Neural progenitor cell (in vitro differentiated cells): ENCODE data around the gene DRC1. TPM values are rescaled to one million over a fixed set of nuclear protein-coding genes. Genes with fewer than 3 reads are reported as not detected.

Experiments
- DNase-seq: peaks from one replicate; pipeline ENCODE4 v3.0.0-alpha.2; 2016; ENCODE audit warnings: low spot score
- H2AFZ ChIP-seq: fragments of 200-600 bp; sonication (generic); replicated peaks from 2 replicates; pipeline ENCODE4 v1.6.1; 2016; ENCODE audit warnings: antibody characterized with exemption
- H3F3A ChIP-seq: fragments of 200-600 bp; sonication (generic); 2 replicates; pipeline ENCODE4 v1.6.1; 2016; ENCODE audit warnings: antibody characterized with exemption, low read depth
- H3K27ac ChIP-seq: fragments of 200-600 bp; sonication (generic); 2 replicates; pipeline ENCODE4 v1.5.1; 2016; ENCODE audit warnings: mild to moderate bottlenecking
- H3K27me3 ChIP-seq: fragments of 200-600 bp; sonication (generic); 2 replicates; pipeline ENCODE4 v1.6.1; 2016; ENCODE audit warnings: mild to moderate bottlenecking, moderate library complexity
- H3K36me3 ChIP-seq: fragments of 200-600 bp; sonication (generic); 2 replicates; pipeline ENCODE4 v1.5.1; 2016
- H3K4me1 ChIP-seq: fragments of 200-600 bp; sonication (generic); 2 replicates; pipeline ENCODE4 v1.6.1; 2016; ENCODE audit warnings: mixed run types
- H3K4me2 ChIP-seq: fragments of 200-600 bp; sonication (generic); 2 replicates; pipeline ENCODE4 v1.6.1; 2016
- H3K4me3 ChIP-seq: fragments of 200-600 bp; sonication (generic); 2 replicates; pipeline ENCODE4 v1.5.1; 2016
- H3K79me2 ChIP-seq: fragments of 200-600 bp; sonication (generic); 2 replicates; pipeline ENCODE4 v1.6.1; 2016; ENCODE audit warnings: low read depth
- H3K9ac ChIP-seq: fragments of 200-600 bp; sonication (generic); 2 replicates; pipeline ENCODE4 v1.6.1; 2016
- H3K9me3 ChIP-seq: fragments of 200-600 bp; sonication (generic); 2 replicates; pipeline ENCODE4 v1.5.1; 2016; ENCODE audit warnings: low read depth
- H4K20me1 ChIP-seq: fragments of 200-600 bp; sonication (generic); 2 replicates; pipeline ENCODE4 v1.6.1; 2016; ENCODE audit warnings: low read depth
- H3K27ac Mint-ChIP-seq: 3 replicates; pipeline ENCODE4 v1.8.0; 2021; ENCODE audit warnings: mixed read lengths
- H3K27me3 Mint-ChIP-seq: 2 replicates; pipeline ENCODE4 v1.8.0; 2022; ENCODE audit warnings: low read depth, mild to moderate bottlenecking, inconsistent platforms, moderate library complexity, mixed read lengths; ENCODE audit not compliant: insufficient read depth
- H3K36me3 Mint-ChIP-seq: 3 replicates; pipeline ENCODE4 v1.8.0; 2021; ENCODE audit warnings: mixed read lengths
- H3K4me1 Mint-ChIP-seq: 3 replicates; pipeline ENCODE4 v1.8.0; 2021; ENCODE audit warnings: mixed read lengths
- H3K4me3 Mint-ChIP-seq: 3 replicates; pipeline ENCODE4 v1.8.0; 2021; ENCODE audit warnings: mild to moderate bottlenecking, moderate library complexity, mixed read lengths
- H3K9me3 Mint-ChIP-seq: 3 replicates; pipeline ENCODE4 v1.8.0; 2020; ENCODE audit warnings: mixed read lengths
- EZH2 ChIP-seq: fragments of 200-600 bp; sonication (generic); IDR thresholded peaks from 2 replicates; pipeline ENCODE4 v1.6.1; 2017; ENCODE audit warnings: antibody characterized with exemption, mild to moderate bottlenecking, moderate library complexity
- EZH2phosphoT487 ChIP-seq: fragments of 200-600 bp; sonication (generic); IDR thresholded peaks from 2 replicates; pipeline ENCODE4 v1.6.1; 2017; ENCODE audit warnings: antibody characterized with exemption
- total RNA-seq: library from RNA; depleted of rRNA; stranded (reverse); fragments of >200 nt; gene quantifications from 2 replicates; pipeline ENCODE4 v1.2.3, GENCODE V29; 2015; ENCODE audit warnings: low replicate concordance
- TF ChIP-seq, protein P1 (sequence below): fragments of 200-600 bp; sonication (generic); IDR thresholded peaks from 2 replicates; pipeline ENCODE4 v1.5.1; 2017; ENCODE audit warnings: antibody characterized with exemption, mild to moderate bottlenecking

Gene DRC1
- total RNA-seq, 1 donor from 2014 or later: not detected

DNA sequence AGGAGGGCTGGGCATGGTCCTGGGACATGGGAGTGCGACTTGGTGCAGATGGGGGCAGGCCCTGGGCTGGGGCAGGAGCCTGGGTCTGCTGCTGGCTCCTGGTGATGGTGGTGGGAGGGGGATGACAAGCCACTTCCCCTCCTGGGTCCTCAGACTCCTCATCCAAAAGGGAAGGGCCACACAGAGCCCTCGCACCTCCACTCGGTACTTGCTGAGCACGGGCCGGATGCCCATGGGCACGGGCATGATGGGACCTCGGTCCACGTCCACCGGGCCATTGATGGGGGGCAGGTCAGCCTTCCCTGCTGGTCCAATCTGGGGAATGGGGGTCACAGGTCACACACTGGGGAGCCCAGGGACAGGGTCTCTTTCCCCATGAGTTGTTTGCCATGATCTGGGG lies 72.1 kb downstream of the DRC1 start:
- H3K4me1 ChIP-seq: peaks cover 13% of the 10 kb centered on the region
- Mint-ChIP-seq H3K4me3 (no peak overlapping the region), H3K9me3 (peaks cover 11% of the 10 kb centered on the region), H3K27me3 (peaks cover 8% of the 10 kb centered on the region), H3K27ac (no peak overlapping the region), H3K36me3 (no peaks in the 10 kb centered on the region), H3K4me1 (peaks cover 8% of the 10 kb centered on the region)
- H3K27me3 ChIP-seq: no peaks in the 10 kb centered on the region
- no peak overlapping the region for H2AFZ ChIP-seq
- no peak overlapping the region for H3K27ac ChIP-seq
- H4K20me1 ChIP-seq: no peaks in the 10 kb centered on the region
- TF ChIP-seq EZH2 (no peak), EZH2phosphoT487 (no peak)
- TF ChIP-seq, protein P1, sequence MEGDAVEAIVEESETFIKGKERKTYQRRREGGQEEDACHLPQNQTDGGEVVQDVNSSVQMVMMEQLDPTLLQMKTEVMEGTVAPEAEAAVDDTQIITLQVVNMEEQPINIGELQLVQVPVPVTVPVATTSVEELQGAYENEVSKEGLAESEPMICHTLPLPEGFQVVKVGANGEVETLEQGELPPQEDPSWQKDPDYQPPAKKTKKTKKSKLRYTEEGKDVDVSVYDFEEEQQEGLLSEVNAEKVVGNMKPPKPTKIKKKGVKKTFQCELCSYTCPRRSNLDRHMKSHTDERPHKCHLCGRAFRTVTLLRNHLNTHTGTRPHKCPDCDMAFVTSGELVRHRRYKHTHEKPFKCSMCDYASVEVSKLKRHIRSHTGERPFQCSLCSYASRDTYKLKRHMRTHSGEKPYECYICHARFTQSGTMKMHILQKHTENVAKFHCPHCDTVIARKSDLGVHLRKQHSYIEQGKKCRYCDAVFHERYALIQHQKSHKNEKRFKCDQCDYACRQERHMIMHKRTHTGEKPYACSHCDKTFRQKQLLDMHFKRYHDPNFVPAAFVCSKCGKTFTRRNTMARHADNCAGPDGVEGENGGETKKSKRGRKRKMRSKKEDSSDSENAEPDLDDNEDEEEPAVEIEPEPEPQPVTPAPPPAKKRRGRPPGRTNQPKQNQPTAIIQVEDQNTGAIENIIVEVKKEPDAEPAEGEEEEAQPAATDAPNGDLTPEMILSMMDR: no peak
- no peak overlapping the region for H3K4me2 ChIP-seq
- H3K4me3 ChIP-seq: no peak overlapping the region
- peaks cover 11% of the 10 kb centered on the region for H3F3A ChIP-seq
- no peaks in the 10 kb centered on the region for H3K36me3 ChIP-seq
- DNase-seq: no peak
- no peaks in the 10 kb centered on the region for H3K9me3 ChIP-seq
- H3K9ac ChIP-seq: no peak overlapping the region
- no peaks in the 10 kb centered on the region for H3K79me2 ChIP-seq

GRCh38 chr2:26474261-26474785 lies 72.6 kb downstream of the DRC1 start:
- Histone ChIP-seq H3K4me2 (no peak overlapping the region), H3K9ac (no peak overlapping the region), H3K9me3 (no peaks in the 10 kb centered on the region), H3K36me3 (no peaks in the 10 kb centered on the region), H3K4me1 (peaks cover 13% of the 10 kb centered on the region), H3F3A (peaks cover 11% of the 10 kb centered on the region), H3K4me3 (no peak overlapping the region), H4K20me1 (no peaks in the 10 kb centered on the region), H3K27me3 (no peaks in the 10 kb centered on the region), H2AFZ (no peak overlapping the region), H3K79me2 (no peaks in the 10 kb centered on the region), H3K27ac (no peak overlapping the region)
- Mint-ChIP-seq H3K36me3 (no peaks in the 10 kb centered on the region), H3K9me3 (peaks cover 8% of the 10 kb centered on the region), H3K4me3 (no peak overlapping the region), H3K27me3 (peaks cover 8% of the 10 kb centered on the region), H3K27ac (no peak overlapping the region), H3K4me1 (peaks cover 8% of the 10 kb centered on the region)
- TF ChIP-seq, protein P1: no peak
- TF ChIP-seq EZH2phosphoT487: no peak
- no peak for TF ChIP-seq EZH2
- no peak for DNase-seq

DNA sequence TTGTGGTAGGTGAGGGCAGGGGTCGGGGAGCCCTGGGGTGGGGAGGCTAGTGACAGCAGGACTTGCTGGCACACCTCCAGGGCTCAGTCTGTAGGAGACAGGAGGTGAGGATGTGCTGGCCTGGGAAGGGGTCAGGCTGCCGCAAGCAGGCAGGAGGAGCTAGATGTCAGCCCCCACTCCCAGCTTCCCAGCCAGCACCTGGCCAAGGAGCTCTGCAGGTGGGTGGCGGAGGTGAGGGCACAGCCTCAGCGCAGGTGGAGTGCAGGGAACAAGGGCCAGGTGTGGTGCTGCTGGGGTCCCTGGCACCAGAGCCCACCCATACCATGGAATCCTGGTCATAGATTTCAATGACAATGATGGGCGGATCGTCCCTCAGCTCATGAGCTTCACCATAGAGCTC lies 73.3 kb downstream of the DRC1 start:
- no peaks in the 10 kb centered on the region for H3K36me3 Mint-ChIP-seq
- no peak for DNase-seq

More for the DNA sequence above, 73.3 kb downstream of the DRC1 start:
- H3K9ac ChIP-seq: no peak overlapping the region
- peaks cover 11% of the 10 kb centered on the region for H3F3A ChIP-seq
- H3K27ac ChIP-seq: no peak overlapping the region
- H3K9me3 ChIP-seq: no peaks in the 10 kb centered on the region
- Mint-ChIP-seq H3K9me3 (peaks cover 1% of the 10 kb centered on the region), H3K4me3 (no peak overlapping the region), H3K4me1 (peaks cover 8% of the 10 kb centered on the region), H3K27me3 (peaks cover 8% of the 10 kb centered on the region), H3K27ac (no peak overlapping the region)
- H3K4me2 ChIP-seq: no peak overlapping the region
- no peaks in the 10 kb centered on the region for H3K36me3 ChIP-seq
- H3K4me1 ChIP-seq: peaks cover 13% of the 10 kb centered on the region
- no peak overlapping the region for H3K4me3 ChIP-seq
- no peaks in the 10 kb centered on the region for H3K79me2 ChIP-seq
- no peaks in the 10 kb centered on the region for H3K27me3 ChIP-seq
- no peak overlapping the region for H2AFZ ChIP-seq
- H4K20me1 ChIP-seq: no peaks in the 10 kb centered on the region
- TF ChIP-seq EZH2: no peak
- no peak for TF ChIP-seq EZH2phosphoT487
- TF ChIP-seq, protein P1: no peak
